Dermis microvascular lymphatic vessel endothelial cell (primary cell): ENCODE data around the gene SHC4. TPM values are rescaled to one million over a fixed set of nuclear protein-coding genes. Genes with fewer than 3 reads are reported as not detected.
"Not testable (repeated sequence)": the region's sequence is repeated elsewhere in the genome, so short reads cannot be mapped to it uniquely, and the experiment has no call there.

ENCODE experiments used
- DNase-seq, 2 donors: peaks; one replicate each; pipeline versions ENCODE4 v3.0.0 to v3.0.0-alpha.2; 2010; ENCODE audit warnings: low read depth in 2 of 2
- total RNA-seq: library from RNA; depleted of rRNA; stranded (reverse); fragments of >200 nt; gene quantifications from 2 replicates; pipeline ENCODE4 v1.2.1, GENCODE V29; 2014

Gene SHC4
- total RNA-seq, 1 donor from 2014 or later = 0.51 TPM

GRCh38 chr15:48924528-48925393, 39.0 kb downstream of the SHC4 start:
- DNase-seq = no peak

GRCh38 chr15:48922046-48922445, 41.7 kb downstream of the SHC4 start:
- DNase-seq = no peak

- DNase-seq = no peak
Measured at GRCh38 chr15:48916721-48917120, 47.0 kb downstream of the SHC4 start.

GRCh38 chr15:48915861-48916260, 47.9 kb downstream of the SHC4 start:
- DNase-seq = no peak

GRCh38 chr15:48914717-48915116, 49.0 kb downstream of the SHC4 start:
- DNase-seq = no peak

- DNase-seq = no peak
Measured at GRCh38 chr15:48913141-48913540, 50.6 kb downstream of the SHC4 start.

- DNase-seq = not testable (repeated sequence)
Measured at GRCh38 chr15:48910554-48910953, 53.2 kb downstream of the SHC4 start.

GRCh38 chr15:48909313-48909712, 54.4 kb downstream of the SHC4 start:
- DNase-seq = not testable (repeated sequence)

GRCh38 chr15:48905847-48906246, 57.9 kb downstream of the SHC4 start:
- DNase-seq = no peak

- DNase-seq = no peak
Measured at GRCh38 chr15:48905216-48905615, 58.5 kb downstream of the SHC4 start.

GRCh38 chr15:48904758-48905157, 59.0 kb downstream of the SHC4 start:
- no peak for DNase-seq

GRCh38 chr15:48899793-48900192, 63.9 kb downstream of the SHC4 start:
- no peak for DNase-seq

GRCh38 chr15:48898446-48898845, 65.3 kb downstream of the SHC4 start:
- no peak for DNase-seq

- DNase-seq = no peak
Measured at GRCh38 chr15:48898032-48898431, 65.7 kb downstream of the SHC4 start.

- no peak for DNase-seq
Measured at GRCh38 chr15:48896869-48897814, 66.6 kb downstream of the SHC4 start.

- no peak for DNase-seq
Measured at GRCh38 chr15:48893311-48893710, 70.4 kb downstream of the SHC4 start.

GRCh38 chr15:48891232-48891765, 72.4 kb downstream of the SHC4 start:
- no peak for DNase-seq

GRCh38 chr15:48890375-48890972, 73.2 kb downstream of the SHC4 start:
- DNase-seq = no peak

- no peak for DNase-seq
Measured at GRCh38 chr15:48889925-48890324, 73.8 kb downstream of the SHC4 start.

- no peak for DNase-seq
Measured at GRCh38 chr15:48888836-48889235, 74.9 kb downstream of the SHC4 start.

GRCh38 chr15:48888191-48888590, 75.5 kb downstream of the SHC4 start:
- no peak for DNase-seq

GRCh38 chr15:48887144-48887543, 76.6 kb downstream of the SHC4 start:
- no peak for DNase-seq
